Lower lobe of right lung (tissue), 2 donors: ENCODE results near the gene PLEK2. TPM values are rescaled to one million over a fixed set of nuclear protein-coding genes. Genes with fewer than 3 reads are reported as not detected.

Experiments
- ATAC-seq, 2 donors: fragments of 200-7000 bp; cut with Tn5 transposase; one replicate each; pipeline ENCODE4 v1.9.1; 2020 to 2022; ENCODE audit warnings: mild to moderate bottlenecking in 2 of 2, moderate library complexity in 2 of 2
- DNase-seq: peaks from one replicate; pipeline ENCODE4 v3.0.0-alpha.2; 2020
- H3K27ac ChIP-seq: fragments of 200-600 bp; one replicate; pipeline ENCODE4 v1.8.0; 2022
- H3K27me3 ChIP-seq: fragments of 200-600 bp; one replicate; pipeline ENCODE4 v1.8.0; 2022; ENCODE audit warnings: low read depth
- H3K36me3 ChIP-seq: fragments of 200-600 bp; one replicate; pipeline ENCODE4 v1.8.0; 2022; ENCODE audit warnings: mild to moderate bottlenecking
- H3K4me1 ChIP-seq: fragments of 200-600 bp; one replicate; pipeline ENCODE4 v1.8.0; 2022
- H3K4me3 ChIP-seq: fragments of 200-600 bp; one replicate; pipeline ENCODE4 v1.8.0; 2022; ENCODE audit warnings: mild to moderate bottlenecking
- H3K9me3 ChIP-seq: fragments of 200-600 bp; one replicate; pipeline ENCODE4 v1.8.0; 2022
- CTCF ChIP-seq: fragments of 200-600 bp; IDR thresholded peaks from one replicate; pipeline ENCODE4 v1.8.0; 2022; ENCODE audit warnings: antibody characterized with exemption, mild to moderate bottlenecking
- intact Hi-C: fragments of 100-400 bp; cut with DNase I; formaldehyde crosslinking; loops from one replicate; pipeline ENCODE4 v1.11.0; 2022
- total RNA-seq: library from RNA; stranded (reverse); fragmentation: NEBNext Ultra II Directional; extraction: Animal tissue kit (Norgen Biotek cat#: 25700); gene quantifications from one replicate; pipeline ENCODE4 v1.2.1, GENCODE V29; 2021
- donor health status: DM: no; HTN: yes; CAD: no; lungs with severe emphysema.

PLEK2 gene
- total RNA-seq, 1 donor from 2014 or later: 2.3 TPM

- intact Hi-C loops: no loop called here
- no peaks in the 10 kb centered on the region for H3K36me3 ChIP-seq
- no peaks in the 10 kb centered on the region for H3K9me3 ChIP-seq
- no peak overlapping the region for H3K4me3 ChIP-seq
- DNase-seq: no peak
- TF ChIP-seq CTCF: no peak
- no peak overlapping the region for H3K27ac ChIP-seq
- H3K27me3 ChIP-seq: peaks cover 6% of the 10 kb centered on the region
- no peak for ATAC-seq
- H3K4me1 ChIP-seq: no peaks in the 10 kb centered on the region
These were observed 24.3 kb upstream of the PLEK2 start for GRCh38 chr14:67436006-67436866.

DNA sequence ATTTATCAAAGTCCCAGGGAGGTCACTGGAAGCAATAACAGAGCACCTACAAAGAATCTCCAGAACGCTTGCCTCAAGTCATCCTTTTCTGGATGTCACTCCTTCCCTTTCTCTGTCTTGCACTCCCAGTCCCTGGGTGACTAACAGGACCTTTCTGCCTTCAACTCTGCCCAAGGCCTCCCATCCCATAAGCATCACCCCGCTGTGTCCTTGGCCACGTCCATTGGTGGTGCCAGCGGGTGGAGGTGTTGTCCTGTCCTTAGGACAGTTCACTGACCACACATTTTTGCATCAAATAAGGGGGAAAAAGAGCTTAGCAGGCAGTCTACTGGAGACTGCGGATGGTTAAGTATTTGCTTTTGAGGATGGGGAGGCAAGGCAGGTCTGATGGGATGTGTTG is 23.6 kb upstream of the PLEK2 start:
- ATAC-seq (no peak), DNase-seq (no peak)
- TF ChIP-seq CTCF: no peak
- Histone ChIP-seq H3K4me1 (no peaks in the 10 kb centered on the region), H3K27me3 (peaks cover 6% of the 10 kb centered on the region), H3K9me3 (no peaks in the 10 kb centered on the region), H3K36me3 (no peaks in the 10 kb centered on the region), H3K4me3 (no peak overlapping the region), H3K27ac (no peak overlapping the region)
- intact Hi-C loops: no loop called here

DNA sequence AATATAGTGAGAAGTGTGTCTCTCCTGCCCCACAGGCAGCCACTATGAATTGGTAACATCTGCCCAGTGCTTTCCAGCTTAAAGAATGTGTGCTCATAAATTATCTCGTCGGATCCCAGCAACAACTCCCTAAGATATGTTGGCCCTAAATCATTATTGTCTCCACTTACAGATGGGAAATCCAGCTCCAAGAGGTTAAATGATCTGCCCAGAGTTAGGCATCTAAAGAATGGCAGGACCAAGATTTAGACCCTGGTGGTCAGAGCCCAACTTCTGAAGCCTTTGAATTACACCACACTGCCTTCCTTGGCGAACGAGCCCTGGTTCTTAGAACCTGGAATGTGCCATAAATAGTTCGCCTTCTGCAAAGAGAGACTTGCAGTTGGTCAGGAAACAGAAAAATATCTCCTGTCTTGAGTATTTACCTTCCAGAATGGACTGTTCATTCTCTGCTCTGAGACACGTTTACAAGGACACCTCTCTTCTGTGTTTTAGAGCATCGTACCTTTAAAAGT is 20.1 kb upstream of the PLEK2 start:
- ATAC-seq (no peak), DNase-seq (no peak)
- no peak overlapping the region for H3K27ac ChIP-seq
- no peaks in the 10 kb centered on the region for H3K27me3 ChIP-seq
- no peaks in the 10 kb centered on the region for H3K4me1 ChIP-seq
- no peaks in the 10 kb centered on the region for H3K9me3 ChIP-seq
- TF ChIP-seq CTCF: no peak
- H3K36me3 ChIP-seq: no peaks in the 10 kb centered on the region
- intact Hi-C loops: no loop called here
- H3K4me3 ChIP-seq: no peak overlapping the region

GRCh38 chr14:67429510-67430205 is 17.7 kb upstream of the PLEK2 start:
- intact Hi-C loops: no loop called here
- no peaks in the 10 kb centered on the region for H3K36me3 ChIP-seq
- DNase-seq (no peak), ATAC-seq (no peak)
- no peaks in the 10 kb centered on the region for H3K4me1 ChIP-seq
- H3K27me3 ChIP-seq: peaks cover 15% of the 10 kb centered on the region
- no peak for TF ChIP-seq CTCF
- no peaks in the 10 kb centered on the region for H3K9me3 ChIP-seq
- no peak overlapping the region for H3K4me3 ChIP-seq
- H3K27ac ChIP-seq: no peak overlapping the region

DNA sequence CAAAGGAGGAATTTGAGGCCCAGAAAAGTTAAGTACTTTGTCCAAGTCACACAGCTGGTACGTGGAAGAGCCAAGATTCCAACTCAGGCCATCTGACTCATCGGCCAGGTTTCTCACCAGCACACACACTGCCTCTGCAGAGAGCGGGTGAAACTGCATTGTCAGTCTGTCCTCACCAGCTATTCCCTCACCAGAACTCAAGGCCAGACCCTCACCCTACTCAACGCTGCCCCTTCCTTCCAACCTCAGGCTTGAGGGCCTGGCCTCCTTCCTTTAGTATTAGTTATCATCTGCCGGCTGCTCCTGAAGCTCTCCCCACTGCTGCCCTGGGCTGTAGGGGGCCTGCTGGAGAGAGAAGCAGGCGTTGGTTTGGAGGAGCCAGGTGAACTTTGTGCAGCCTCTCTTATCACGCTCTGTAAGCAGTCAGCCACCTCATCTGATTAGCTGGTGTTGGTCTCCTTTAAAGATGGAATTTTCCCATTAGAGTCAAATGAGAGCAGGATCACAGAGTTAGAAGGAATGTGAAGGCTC is 16.6 kb upstream of the PLEK2 start:
- no peaks in the 10 kb centered on the region for H3K9me3 ChIP-seq
- no peak for TF ChIP-seq CTCF
- no peak overlapping the region for H3K27ac ChIP-seq
- H3K36me3 ChIP-seq: no peaks in the 10 kb centered on the region
- ATAC-seq (peak; percentile 29 to 48), DNase-seq (no peak)
- no peaks in the 10 kb centered on the region for H3K4me1 ChIP-seq
- H3K4me3 ChIP-seq: no peak overlapping the region
- peaks cover 15% of the 10 kb centered on the region for H3K27me3 ChIP-seq
- intact Hi-C loops: no loop called here
